HEK293T (cell line): ENCODE measurements around the gene CBFA2T3.

Source experiments
- BHLHE40 ChIP-seq: fragments of 450-650 bp; IDR thresholded peaks from 2 replicates; pipeline ENCODE4 v1.6.1; 2016; ENCODE audit warnings: mild to moderate bottlenecking, moderate library complexity, borderline replicate concordance
- FOXA1 ChIP-seq: fragments of 450-650 bp; IDR thresholded peaks from 2 replicates; pipeline ENCODE4 v1.6.1; 2016; ENCODE audit warnings: mild to moderate bottlenecking
- FOXM1 ChIP-seq: fragments of 450-650 bp; IDR thresholded peaks from 2 replicates; pipeline ENCODE4 v1.6.1; 2017; ENCODE audit warnings: mild to moderate bottlenecking, borderline replicate concordance

GRCh38 chr16:88871349-88871702 lies 105.7 kb downstream of the CBFA2T3 start:
- TF ChIP-seq BHLHE40 (no peak), FOXM1 (no peak), FOXA1 (no peak)
